A549 (cell line): ENCODE data around the gene SDHAF2. TPM values are rescaled to one million over a fixed set of nuclear protein-coding genes. Genes with fewer than 3 reads are reported as not detected.

Experiments
- ATAC-seq, 2 experiments: fragments of 200-7000 bp in 1 of 2; fragments of >200 bp in 1 of 2; cut with Nextera tagmentation in 1 of 2; cut with Tn5 transposase in 1 of 2; 3 replicates each; pipeline versions ENCODE4 v1.8.0 to v1.9.1; 2018 to 2020; ENCODE audit warnings: mild to moderate bottlenecking in 1 of 2, moderate library complexity in 1 of 2
- CTCF ChIA-PET: fragments of 300-600 bp; sonication (Branson Sonifier 250); formaldehyde crosslinking; extraction: SDS; loops from one replicate; lab custom pipeline; 2021; ENCODE audit warnings: antibody characterized with exemption, inconsistent platforms; lab: Yijun Ruan, JAX
- POLR2A ChIA-PET: fragments of 350-600 bp; formaldehyde crosslinking; extraction: SDS; loops from one replicate; lab custom pipeline; 2021; ENCODE audit warnings: antibody characterized with exemption, inconsistent platforms; lab: Yijun Ruan, JAX
- DNase-seq, 2 experiments: peaks; one replicate each; pipeline versions ENCODE4 v3.0.0 to v3.0.0-alpha.2; 2011 to 2016; ENCODE audit warnings: low read depth in 1 of 2, low spot score in 1 of 2
- FAIRE-seq: peaks from 2 replicates; lab custom pipeline; 2011; peaks lifted over from hg19 to GRCh38; lab: Jason Lieb, UNC
- H3K27ac ChIP-seq, 2 experiments: fragments of >200 bp; sonication (Bioruptor Twin); formaldehyde crosslinking; 3 replicates each; pipeline ENCODE4 v1.5.1; 2016 to 2017
- H3K4me1 ChIP-seq: fragments of >200 bp; sonication (Bioruptor Twin); formaldehyde crosslinking; 3 replicates; pipeline ENCODE4 v1.6.1; 2016
- H3K4me2 ChIP-seq: fragments of >200 bp; sonication (Bioruptor Twin); formaldehyde crosslinking; 3 replicates; pipeline ENCODE4 v1.6.1; 2016
- H3K4me3 ChIP-seq: fragments of >200 bp; sonication (Bioruptor Twin); formaldehyde crosslinking; 3 replicates; pipeline ENCODE4 v1.5.1; 2016
- H3K9me3 ChIP-seq: fragments of >200 bp; sonication (Bioruptor Twin); formaldehyde crosslinking; 3 replicates; pipeline ENCODE4 v1.6.1; 2016
- BCL3 ChIP-seq: fragments of >200 bp; sonication (Bioruptor Twin); formaldehyde crosslinking; IDR thresholded peaks from 3 replicates; pipeline ENCODE4 v1.6.1; 2016
- BHLHE40 ChIP-seq: IDR thresholded peaks from 2 replicates; pipeline ENCODE4 v1.6.1; 2012; ENCODE audit warnings: low read depth, low read length, inconsistent platforms
- CBX8 ChIP-seq: fragments of 200-600 bp; sonication (generic); IDR thresholded peaks from 2 replicates; pipeline ENCODE4 v1.6.1; 2016
- CHD4 ChIP-seq: fragments of 200-600 bp; sonication (generic); IDR thresholded peaks from 2 replicates; pipeline ENCODE4 v1.6.1; 2016; ENCODE audit warnings: antibody characterized with exemption, mild to moderate bottlenecking, borderline replicate concordance
- EHF ChIP-seq: fragments of 250-450 bp; sonication (Bioruptor Pico); IDR thresholded peaks from 2 replicates; pipeline ENCODE4 v1.5.0; 2020; ENCODE audit warnings: mild to moderate bottlenecking
- FOXS1 ChIP-seq: fragments of 250-450 bp; sonication (Bioruptor Pico); IDR thresholded peaks from 2 replicates; pipeline ENCODE4 v1.5.0; 2020; ENCODE audit warnings: mild to moderate bottlenecking, moderate library complexity
- HDAC2 ChIP-seq: fragments of 200-600 bp; sonication (generic); IDR thresholded peaks from 2 replicates; pipeline ENCODE4 v1.6.1; 2016
- HES2 ChIP-seq: fragments of >200 bp; sonication (Bioruptor Twin); formaldehyde crosslinking; IDR thresholded peaks from 2 replicates; pipeline ENCODE4 v1.6.1; 2016
- HEYL ChIP-seq: fragments of 250-450 bp; sonication (Bioruptor Pico); IDR thresholded peaks from 2 replicates; pipeline ENCODE4 v1.8.0; 2021; ENCODE audit warnings: mild to moderate bottlenecking, moderate library complexity
- HOXA7 ChIP-seq: fragments of 250-450 bp; sonication (Bioruptor Pico); IDR thresholded peaks from 2 replicates; pipeline ENCODE4 v1.5.0; 2020; ENCODE audit warnings: mild to moderate bottlenecking, moderate library complexity
- HOXB5 ChIP-seq: fragments of 250-450 bp; sonication (Bioruptor Pico); IDR thresholded peaks from 2 replicates; pipeline ENCODE4 v1.5.0; 2020; ENCODE audit warnings: mild to moderate bottlenecking, moderate library complexity
- JUN ChIP-seq, 2 experiments: fragments of >200 bp; sonication (Bioruptor Twin); formaldehyde crosslinking; IDR thresholded peaks; 2 replicates in 1 of 2; 3 replicates in 1 of 2; pipeline ENCODE4 v1.6.1; 2016 to 2017
- JUNB ChIP-seq: fragments of >200 bp; sonication (Bioruptor Twin); formaldehyde crosslinking; IDR thresholded peaks from 2 replicates; pipeline ENCODE4 v1.6.1; 2016
- KDM1A ChIP-seq: fragments of 200-600 bp; sonication (generic); IDR thresholded peaks from 2 replicates; pipeline ENCODE4 v1.6.1; 2016; ENCODE audit warnings: low read depth, mild to moderate bottlenecking
- MAFK ChIP-seq: fragments of 450-650 bp; IDR thresholded peaks from 2 replicates; pipeline ENCODE4 v1.6.1; 2014; ENCODE audit not compliant: partially characterized antibody
- NFE2L2 ChIP-seq: fragments of 150-350 bp; conservative IDR thresholded peaks from 2 replicates; pipeline ENCODE4 v1.6.1; 2014; ENCODE audit warnings: low read length
- PHF8 ChIP-seq: fragments of 200-600 bp; sonication (generic); IDR thresholded peaks from 2 replicates; pipeline ENCODE4 v1.6.1; 2016; ENCODE audit warnings: low read depth, mild to moderate bottlenecking, antibody characterized with exemption, moderate library complexity, borderline replicate concordance
- RARB ChIP-seq: fragments of 250-450 bp; sonication (Bioruptor Pico); IDR thresholded peaks from 2 replicates; pipeline ENCODE4 v1.8.0; 2021; ENCODE audit warnings: mild to moderate bottlenecking, moderate library complexity
- RCOR1 ChIP-seq: fragments of 150-350 bp; IDR thresholded peaks from 2 replicates; pipeline ENCODE4 v1.6.1; 2014; ENCODE audit warnings: antibody characterized with exemption, low read length, low read depth
- REST ChIP-seq: fragments of 200-600 bp; sonication (generic); IDR thresholded peaks from 2 replicates; pipeline ENCODE4 v1.6.1; 2016; ENCODE audit warnings: antibody characterized with exemption, mild to moderate bottlenecking, moderate library complexity
- SREBF2 ChIP-seq: fragments of 450-650 bp; IDR thresholded peaks from 2 replicates; pipeline ENCODE4 v1.6.1; 2014; ENCODE audit warnings: mild to moderate bottlenecking, moderate library complexity
- ZC3H11A ChIP-seq: fragments of 450-650 bp; IDR thresholded peaks from 2 replicates; pipeline ENCODE4 v1.6.1; 2014; ENCODE audit warnings: antibody characterized with exemption, mild to moderate bottlenecking
- WGBS: methylation state at CpG from one replicate; pipeline ENCODE4 v1.1.6; 2017; ENCODE audit errors: missing lambda C conversion rate; 5-methylcytosine and 5-hydroxymethylcytosine counted together
- polyA plus RNA-seq, 4 experiments: library from polyadenylated mRNA; depleted of rRNA in 3 of 4; stranded (reverse); fragments of >200 nt; fragmentation: RNase III in 1 of 4; extraction: RNeasy Plus Mini Kit Qiagen cat#74134 plus additional on column Dnase treatment in 1 of 4; gene quantifications; 2 replicates in 3 of 4; 3 replicates in 1 of 4; pipeline ENCODE4 v1.2.3, GENCODE V29; 2011 to 2017
- TF ChIP-seq, protein P1 (sequence below): fragments of 250-450 bp; sonication (Bioruptor Pico); IDR thresholded peaks from 2 replicates; pipeline ENCODE4 v1.5.0; 2020; ENCODE audit warnings: low read depth, mild to moderate bottlenecking, moderate library complexity

Gene SDHAF2
- polyA plus RNA-seq, 2 of the 4 experiments (the other 2 are of a cell fraction): 44.4 to 76.4 TPM

GRCh38 chr11:61418136-61418535 is 11.8 kb upstream of the SDHAF2 start:
- ChIA-PET POLR2A (interaction anchor here (1.2 to 1.8 kb wide), 2 partner anchors 11 to 25 kb away, joined by 3 to 10 read pairs; partner anchors contain the start of genes CPSF7 and SDHAF2), CTCF (interaction anchor here (0.8 to 1.3 kb wide), 4 partner anchors 11 to 82 kb away, joined by 3 to 4 read pairs (median 3); partner anchors contain the start of genes CPSF7 and SDHAF2)
- TF ChIP-seq RCOR1 (no peak), CBX8 (no peak), FOXS1 (CRISPR knock-in tag) (no peak), MAFK (no peak), EHF (CRISPR knock-in tag) (no peak), HOXB5 (CRISPR knock-in tag) (no peak), JUN (IDR thresholded peaks at IDR 0.05) (no peak), CHD4 (no peak), RARB (CRISPR knock-in tag) (no peak), HOXA7 (CRISPR knock-in tag) (no peak), SREBF2 (no peak), BHLHE40 (no peak), ZC3H11A (no peak), NFE2L2 (no peak)
- DNase-seq: no peak
- Histone ChIP-seq H3K27ac (peak overlapping the region in 1 of 2 experiments; percentile 2; a peak in 1 of 6 replicates), H3K9me3 (no peaks in the 10 kb centered on the region), H3K4me2 (no peak overlapping the region), H3K4me3 (no peak overlapping the region), H3K4me1 (peaks cover 13% of the 10 kb centered on the region; the same call in 2 of the 3 replicates)
- no peak for ATAC-seq
- FAIRE-seq: no peak

DNA sequence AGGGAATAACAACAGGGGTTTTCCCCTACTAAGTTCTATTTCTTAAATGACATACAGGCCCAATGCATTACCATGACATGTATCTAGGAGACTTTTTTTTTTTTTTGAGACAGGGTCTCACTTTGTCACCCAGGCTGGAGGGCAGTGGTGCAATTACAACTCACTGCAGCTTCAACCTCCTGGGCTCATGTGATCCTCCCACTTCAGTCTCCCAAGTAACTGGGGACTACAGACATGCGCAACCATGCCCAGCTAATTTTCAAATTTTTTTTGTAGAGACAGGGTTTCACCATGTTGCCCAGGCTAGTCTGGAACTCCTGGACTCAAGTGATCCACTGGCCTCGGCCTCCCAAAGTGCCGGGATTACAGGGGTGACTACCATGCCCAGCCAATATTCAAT is 7.7 kb upstream of the SDHAF2 start:
- Histone ChIP-seq H3K4me3 (no peak overlapping the region), H3K4me2 (no peak overlapping the region), H3K27ac (no peak overlapping the region), H3K9me3 (no peaks in the 10 kb centered on the region), H3K4me1 (peaks cover 13% of the 10 kb centered on the region; the same call in 2 of the 3 replicates)
- no peak for ATAC-seq
- WGBS: 95% methylated on average over 3 of the region's 3 CpGs
- TF ChIP-seq JUNB: no peak
- no peak for TF ChIP-seq FOXS1 (CRISPR knock-in tag)
- no peak for TF ChIP-seq HDAC2
- no peak for TF ChIP-seq REST
- TF ChIP-seq PHF8: no peak
- no peak for TF ChIP-seq HEYL (CRISPR knock-in tag)
- TF ChIP-seq BCL3: no peak
- TF ChIP-seq, protein P1, sequence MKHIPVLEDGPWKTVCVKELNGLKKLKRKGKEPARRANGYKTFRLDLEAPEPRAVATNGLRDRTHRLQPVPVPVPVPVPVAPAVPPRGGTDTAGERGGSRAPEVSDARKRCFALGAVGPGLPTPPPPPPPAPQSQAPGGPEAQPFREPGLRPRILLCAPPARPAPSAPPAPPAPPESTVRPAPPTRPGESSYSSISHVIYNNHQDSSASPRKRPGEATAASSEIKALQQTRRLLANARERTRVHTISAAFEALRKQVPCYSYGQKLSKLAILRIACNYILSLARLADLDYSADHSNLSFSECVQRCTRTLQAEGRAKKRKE (CRISPR knock-in tag): no peak
- no peak for TF ChIP-seq KDM1A
- no peak for TF ChIP-seq HES2
- no peak for DNase-seq
- POLR2A ChIA-PET: interaction anchor here (0.7 kb wide), 1 partner anchor 9 kb away, joined by 3 read pairs; no protein-coding TSS in a partner anchor
- no peak for FAIRE-seq
- CTCF ChIA-PET: no interaction called here
